T-helper 2 cell (primary cell): ENCODE measurements around the gene FMOD.
A peak's percentile ranks its signal among the peaks of the same experiment; 100 is the strongest.
"Not testable (repeated sequence)": the region's sequence is repeated elsewhere in the genome, so short reads cannot be mapped to it uniquely, and the experiment has no call there.

Experiments
- DNase-seq, 5 experiments: peaks; one replicate each; pipeline versions ENCODE4 v3.0.0 to v3.0.0-alpha.2; 2012 to 2022

FMOD gene

DNA sequence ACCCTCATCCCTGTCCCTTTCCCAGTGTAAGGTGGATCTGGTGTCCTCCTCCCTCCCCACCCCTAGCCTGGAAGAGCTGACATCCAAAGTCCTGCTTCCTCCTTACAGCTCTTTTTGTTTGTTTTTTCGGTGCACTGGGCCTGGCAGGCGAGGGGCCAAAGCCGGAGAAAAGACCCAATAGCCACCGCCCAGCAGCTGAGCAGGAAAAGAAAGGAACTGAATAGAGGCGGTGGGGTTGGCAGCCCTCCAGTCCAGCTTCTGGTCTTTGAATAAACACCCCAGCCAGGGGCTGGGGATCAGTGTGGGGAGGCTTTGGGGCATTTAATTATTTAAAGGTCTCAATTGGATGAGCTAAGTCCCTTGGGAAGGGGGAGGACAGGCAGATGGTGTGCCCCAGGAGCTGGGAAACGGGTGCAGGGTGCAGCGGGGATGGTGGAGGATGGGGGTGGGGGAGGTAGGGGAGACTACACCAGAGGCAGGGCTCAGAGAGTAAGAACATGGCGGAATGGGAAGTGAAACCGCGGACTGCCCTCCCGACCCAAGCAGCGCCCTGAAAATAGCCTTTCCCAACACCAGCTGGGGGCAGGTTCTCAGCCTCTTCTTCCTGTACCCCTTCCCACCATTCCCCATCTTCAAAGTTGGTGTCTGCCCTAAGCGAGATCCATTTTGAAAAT, 25.4 kb downstream of the FMOD start:
- no peak for DNase-seq

DNA sequence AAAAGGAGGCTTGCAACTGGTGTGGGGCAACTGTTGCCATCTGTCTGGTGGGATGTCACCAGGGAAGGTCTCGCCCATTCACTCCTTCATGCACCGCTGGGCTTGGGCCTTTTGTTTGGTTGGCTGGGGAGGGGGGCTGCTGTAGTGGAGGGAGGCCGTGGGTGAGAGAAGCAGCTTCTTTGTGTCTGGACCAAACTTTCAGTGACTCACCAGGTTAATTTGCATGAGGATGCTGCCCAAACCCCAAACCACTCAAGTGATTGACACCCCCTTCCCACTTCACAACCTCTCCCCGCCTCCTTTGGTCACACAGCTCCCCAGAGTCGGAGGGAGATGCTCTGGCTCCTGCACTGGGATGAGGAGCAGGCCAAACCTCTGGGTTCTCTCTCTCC, 25.9 kb downstream of the FMOD start:
- peak in 4 of 5 experiments; percentile 12 to 77 (median 50) for DNase-seq

DNA sequence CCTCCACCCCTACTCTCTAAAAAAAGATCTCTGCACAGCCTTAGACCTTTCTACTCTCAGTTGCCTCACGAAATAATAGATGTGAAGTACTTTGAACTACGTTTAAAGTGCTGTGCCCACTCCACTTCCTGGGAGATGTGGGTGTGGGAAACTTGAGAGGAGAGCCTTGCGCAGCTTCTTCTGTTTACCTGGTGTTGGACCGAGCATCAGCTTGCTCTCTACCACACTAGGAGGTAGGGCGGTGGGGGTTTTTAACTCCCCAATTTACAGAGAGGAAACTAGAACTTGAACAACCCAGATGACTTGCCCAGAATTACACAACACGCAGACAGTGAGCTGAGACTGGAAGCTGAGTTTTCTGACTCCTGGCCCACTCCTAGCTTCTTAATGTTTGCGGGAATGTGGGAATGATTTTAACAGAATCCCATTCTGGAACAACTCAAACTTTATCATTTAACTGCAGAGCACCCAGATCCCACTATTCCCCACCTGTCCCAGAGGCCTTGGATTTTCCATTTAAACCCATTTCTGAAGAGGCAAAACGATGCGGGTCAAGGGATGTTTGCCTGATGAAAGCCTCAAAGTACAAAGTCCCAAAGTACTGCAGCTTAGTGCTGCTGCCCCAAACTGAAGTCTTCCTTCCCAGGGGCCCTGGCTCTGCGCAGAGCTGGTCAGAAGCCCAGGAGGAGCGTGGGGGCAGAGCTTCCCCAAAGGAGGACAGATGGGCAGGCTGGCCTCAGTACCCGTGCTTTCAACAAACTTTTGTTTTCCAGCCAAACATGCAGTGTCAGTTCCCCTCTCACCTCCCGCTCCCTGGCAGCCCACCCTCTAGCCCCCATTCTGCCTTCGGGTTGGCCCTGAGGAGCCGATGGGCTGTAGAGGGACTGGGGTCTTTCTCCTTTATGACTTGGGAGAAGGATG, 26.6 kb downstream of the FMOD start:
- peak in 3 of 5 experiments; percentile 37 to 69 (median 59) for DNase-seq

DNA sequence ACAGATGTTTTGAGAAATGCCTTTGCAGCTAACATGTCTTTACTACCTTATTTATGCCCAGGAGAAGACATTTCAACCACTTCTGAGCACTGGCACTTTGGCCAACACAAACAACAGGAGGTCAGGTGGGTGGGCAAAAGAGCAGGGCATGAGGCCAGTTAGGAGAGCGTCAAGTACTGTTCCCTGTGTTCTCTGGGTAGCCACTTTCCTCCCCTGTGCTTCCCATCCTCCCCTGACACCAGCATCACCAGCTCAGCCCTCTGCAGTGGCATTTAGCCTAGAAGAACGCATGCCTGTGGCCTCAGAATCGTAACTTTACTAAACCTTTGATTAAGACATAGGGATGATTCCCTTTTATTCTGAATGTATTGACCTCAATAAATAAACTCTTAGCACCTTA, 27.3 kb downstream of the FMOD start:
- DNase-seq: no peak

DNA sequence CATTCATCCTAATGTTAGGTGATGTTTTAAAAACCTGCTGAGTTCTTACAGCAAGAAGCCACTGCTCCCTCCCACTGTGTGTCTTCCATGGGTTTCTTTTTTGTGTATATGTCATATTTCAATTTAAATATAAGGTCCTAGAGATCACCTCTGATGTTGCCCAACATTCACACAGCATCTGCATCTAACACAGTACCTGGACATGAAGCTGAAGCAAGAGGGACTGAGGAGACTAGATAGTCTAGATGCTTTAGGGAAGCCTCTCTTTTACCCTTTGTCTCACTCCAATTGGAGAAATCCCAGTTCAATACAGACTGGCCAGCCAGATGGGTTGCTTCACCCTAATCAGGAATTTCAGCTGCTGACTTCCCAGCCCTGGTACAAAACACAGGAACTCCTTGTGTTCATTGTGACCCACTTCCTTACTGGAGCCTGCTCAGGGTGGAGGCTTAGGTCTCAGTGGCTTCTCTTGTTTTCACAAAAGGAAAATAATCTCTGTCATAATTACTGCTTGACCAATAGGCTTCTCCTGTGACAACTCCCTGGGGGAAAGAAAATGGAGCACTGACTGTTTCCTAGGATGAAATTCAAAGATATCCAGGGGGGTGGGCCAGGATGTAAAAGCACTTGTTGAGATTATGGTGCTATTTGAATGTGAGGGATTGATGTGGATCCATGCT, 28.3 kb downstream of the FMOD start:
- DNase-seq: no peak

DNA sequence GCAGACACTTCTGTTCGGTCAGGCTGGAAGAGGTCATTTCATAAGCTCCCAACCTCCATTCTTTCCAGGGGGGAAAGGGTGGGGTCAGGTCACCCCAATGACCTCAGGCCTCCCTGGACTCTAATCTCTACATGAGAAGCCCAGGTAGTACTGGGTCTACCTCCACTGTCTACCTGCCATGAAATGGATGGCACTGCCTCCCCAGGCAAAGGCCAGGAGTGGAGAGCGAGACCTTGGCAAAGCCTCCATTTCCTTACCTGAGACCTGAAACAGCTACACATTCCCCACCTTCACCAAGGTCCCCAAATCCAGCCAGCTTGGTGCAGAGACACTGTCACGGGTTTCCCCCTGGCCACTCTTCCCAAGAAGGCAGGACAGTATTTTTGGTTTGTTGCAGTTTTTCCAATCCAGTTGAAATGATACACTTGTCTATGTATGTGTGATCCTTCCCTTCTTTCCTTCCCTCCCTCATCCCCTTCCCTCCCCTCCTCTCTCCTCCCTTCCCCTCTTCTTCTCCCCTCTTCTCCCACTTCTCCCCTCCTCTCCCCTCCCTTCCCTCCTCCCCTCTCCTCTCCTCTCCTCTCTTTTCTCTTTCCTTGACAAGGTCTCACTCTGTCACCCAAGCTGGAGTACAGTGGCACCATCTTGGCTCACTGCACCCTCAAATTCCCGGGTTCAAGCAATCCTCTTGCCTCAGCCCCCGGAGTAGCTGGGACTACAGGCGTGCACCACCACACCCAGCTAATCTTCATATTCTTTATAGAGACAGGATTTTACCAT, 29.5 kb downstream of the FMOD start:
- no peak for DNase-seq

DNA sequence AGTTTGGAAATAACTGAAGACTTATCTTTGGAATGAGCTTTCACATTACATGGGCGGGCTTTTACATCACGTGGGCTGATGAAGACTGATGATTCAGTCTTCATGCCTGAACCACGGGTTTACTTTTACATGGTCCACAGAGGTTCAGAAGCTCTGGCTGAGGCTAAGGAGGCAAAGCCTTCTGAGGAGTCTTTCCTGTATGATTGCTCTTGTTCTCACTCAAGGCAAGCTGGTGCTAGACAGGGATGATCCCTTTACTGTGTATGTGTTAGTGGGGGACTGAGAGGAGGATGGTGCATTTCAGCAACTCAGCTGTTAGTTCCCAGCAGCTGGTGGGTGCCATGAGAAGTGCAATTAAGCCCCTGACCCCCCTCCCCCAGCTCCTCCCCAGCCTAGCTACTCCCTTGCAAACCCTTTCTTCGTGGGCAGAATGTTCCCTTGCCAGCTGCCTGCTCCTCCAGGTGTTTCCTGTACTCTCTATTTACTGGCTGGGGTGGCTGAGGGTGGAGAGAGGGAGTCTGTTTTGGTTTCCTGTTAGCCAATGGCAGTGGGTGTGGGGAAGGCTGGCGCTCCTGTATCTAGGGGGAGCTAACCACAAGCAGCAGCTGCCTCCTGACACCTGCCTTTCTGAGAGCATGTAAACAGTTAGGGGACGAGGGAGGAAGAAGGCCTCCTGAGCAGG, 30.2 kb downstream of the FMOD start:
- peak in 4 of 5 experiments; percentile 24 to 93 (median 78) for DNase-seq

DNA sequence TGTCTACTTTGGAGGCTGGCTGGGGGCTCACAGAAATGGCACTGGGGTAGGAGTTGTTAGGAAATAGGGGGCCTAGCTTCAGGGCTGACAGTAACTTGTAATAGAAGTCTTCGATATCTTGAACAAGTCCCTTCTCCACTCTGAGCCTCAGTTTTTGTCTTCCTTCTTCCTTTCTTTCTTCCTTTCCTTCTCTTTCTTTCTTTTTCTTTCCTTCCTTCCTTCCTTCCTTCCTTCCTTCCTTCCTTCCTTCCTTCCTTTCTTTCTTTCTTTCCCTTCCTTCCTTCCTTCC, 32.7 kb downstream of the FMOD start:
- DNase-seq: no peak

DNA sequence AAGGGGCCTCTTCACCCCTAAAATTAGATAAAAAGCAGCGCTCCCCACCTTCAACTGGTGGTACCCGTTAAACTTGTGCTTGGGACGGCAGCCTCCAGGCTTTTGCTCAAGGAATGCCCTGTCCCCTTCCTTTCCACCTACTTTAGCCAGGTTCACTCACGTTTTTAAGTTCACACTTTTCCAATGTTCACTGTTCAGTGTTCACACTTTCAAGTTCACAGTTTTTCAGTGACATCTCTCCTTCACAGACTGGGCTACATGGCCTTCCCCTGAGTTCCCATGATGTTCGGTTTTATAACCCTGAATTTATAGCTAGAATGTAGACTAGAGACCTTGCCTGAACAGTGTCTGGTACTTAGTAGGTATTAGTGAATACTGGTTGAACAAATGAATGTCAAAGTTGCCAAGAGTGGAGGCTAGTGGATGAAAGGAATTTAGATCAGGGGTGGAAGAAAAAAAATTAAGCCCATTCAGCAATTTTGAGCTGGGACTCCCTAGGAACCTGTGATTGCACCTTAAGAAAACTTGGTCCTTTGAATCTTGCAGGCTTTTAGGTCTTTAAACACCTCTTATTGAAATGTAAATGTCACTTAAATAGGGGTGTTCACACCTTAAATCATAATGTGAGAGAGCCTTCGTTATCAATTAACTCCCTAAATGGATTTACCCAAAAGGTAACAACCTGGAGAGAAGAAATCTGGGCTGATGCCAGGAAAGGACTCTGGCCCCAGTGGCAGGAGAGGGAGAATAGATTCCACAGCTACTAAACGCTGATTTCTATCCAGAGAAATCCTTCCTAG, 33.3 kb downstream of the FMOD start:
- DNase-seq: no peak

DNA sequence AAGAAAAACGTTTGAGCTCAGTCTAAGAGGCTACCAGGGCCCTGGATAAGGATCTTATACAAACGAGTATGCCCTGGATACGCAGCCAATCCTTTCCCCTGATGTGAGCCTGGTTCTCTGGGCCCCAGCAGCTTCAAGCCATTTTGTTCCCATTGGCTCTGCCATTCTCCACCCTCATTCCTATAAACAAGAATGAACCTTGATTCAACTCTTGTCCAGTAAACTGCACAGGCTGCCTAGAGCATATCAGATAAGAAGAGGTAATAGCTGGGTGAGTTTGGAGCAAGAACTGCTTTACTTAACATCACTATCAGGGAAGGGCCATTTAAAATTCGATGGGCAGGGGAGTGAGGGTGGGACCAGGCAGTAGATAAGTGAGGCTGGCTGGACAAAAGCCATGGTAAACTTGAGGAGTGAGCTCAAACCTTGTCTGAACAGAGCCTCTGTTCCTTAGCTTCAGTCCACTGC, 34.3 kb downstream of the FMOD start:
- DNase-seq: no peak

DNA sequence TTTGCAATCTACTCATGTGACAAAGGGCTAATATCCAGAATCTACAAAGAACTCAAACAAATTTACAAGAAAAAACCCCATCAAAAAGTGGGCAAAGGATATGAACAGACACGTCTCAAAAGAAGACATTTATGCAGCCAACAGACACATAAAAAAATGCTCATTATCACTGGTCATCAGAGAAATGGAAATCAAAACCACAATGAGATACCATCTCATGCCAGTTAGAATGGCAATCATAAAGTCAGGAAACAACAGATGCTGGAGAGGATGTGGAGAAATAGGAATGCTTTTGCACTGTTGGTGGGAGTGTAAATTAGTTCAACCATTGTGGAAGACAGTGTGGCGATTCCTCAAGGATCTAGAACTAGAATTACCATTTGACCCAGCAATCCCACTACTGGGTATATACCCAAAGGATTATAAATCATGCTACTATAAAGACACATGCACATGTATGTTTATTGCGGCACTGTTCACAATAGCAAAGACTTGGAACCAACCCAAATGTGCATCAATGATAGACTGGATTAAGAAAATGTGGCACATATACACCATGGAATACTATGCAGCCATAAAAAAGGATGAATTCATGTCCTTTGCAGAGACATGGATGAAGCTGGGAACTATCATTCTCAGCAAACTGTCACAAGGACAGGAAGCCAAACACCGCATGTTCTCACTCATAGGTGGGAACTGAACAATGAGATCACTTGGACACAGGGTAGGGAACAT, 36.7 kb downstream of the FMOD start:
- not testable (repeated sequence) for DNase-seq

DNA sequence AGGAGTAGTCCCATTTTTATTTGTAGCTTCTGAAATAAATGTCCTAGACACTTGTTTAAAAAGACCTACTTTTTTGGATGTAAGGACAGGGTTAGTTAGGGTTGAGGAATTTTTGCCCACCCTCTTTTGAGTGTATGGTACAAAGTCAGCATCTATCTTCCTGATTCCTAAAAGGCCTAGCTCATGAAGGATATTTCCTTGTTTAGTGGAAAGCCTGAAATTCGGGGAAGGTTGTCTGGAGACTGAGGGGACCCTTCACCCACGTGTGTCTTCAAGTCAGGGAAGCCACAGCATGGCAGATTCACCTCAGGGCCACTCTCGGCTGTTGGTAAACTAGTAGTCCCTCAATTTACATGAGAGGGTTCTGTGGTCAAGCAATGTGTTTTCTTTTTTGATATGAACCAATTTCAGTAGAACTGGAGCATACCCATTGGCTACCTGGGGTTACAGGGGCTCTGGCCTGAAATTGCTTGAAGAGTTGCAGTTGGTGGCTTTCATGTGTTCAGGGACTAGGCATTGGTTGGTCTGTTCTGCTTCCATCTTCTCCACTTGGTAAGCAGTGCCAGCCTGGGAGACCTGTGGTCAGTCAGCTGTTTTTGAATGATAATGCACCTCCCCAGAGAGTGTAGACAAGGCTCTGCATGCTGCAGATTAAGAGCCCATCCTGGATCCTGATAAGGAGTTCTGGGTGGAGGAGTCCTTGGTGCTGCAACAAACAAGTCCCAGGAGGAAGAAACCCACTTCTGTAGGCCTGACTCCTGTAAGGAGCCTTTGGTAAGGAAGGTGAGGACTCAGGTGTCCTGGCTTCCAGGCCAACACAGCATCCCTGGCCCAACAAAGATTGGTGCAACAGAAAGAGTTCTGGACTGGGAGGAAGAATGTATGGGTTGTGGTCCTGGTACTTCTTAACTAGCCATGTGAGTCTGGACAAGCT, 39.3 kb downstream of the FMOD start:
- no peak for DNase-seq

DNA sequence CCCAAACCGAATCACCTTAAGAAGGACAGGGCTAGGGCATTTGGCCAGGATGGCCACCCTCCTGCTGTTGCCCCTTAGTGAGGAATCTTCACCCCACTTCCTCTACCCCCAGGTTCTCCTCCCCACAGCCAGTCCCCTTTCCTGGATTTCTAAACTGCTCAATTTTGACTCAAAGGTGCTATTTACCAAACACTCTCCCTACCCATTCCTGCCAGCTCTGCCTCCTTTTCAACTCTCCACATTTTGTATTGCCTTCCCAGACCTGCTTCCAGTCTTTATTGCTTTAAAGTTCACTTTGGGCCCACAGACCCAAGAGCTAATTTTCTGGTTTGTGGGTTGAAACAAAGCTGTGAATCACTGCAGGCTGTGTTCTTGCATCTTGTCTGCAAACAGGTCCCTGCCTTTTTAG, 42.0 kb downstream of the FMOD start:
- no peak for DNase-seq

DNA sequence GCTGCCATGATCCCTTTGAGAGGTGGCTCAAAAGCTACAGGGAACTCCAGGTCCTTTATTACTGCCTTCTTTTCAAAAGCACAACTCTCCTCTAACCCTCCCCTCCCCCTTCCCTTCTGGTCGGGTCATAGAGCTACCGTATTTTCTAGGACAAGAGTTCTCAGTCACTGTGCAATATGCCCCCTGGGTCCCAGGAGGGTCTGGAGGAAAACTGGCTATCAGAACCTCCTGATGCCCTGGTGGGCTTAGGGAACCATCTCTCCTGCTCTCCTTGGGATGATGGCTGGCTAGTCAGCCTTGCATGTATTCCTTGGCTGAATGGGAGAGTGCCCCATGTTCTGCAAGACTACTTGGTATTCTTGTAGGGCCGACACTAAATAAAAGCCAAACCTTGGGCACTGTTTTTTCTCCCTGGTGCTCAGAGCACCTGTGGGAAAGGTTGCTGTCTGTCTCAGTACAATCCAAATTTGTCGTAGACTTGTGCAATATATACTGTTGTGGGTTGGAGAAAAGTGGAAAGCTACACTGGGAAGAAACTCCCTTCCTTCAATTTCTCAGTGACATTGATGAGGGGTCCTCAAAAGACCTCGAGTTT, 42.5 kb downstream of the FMOD start:
- DNase-seq: no peak

DNA sequence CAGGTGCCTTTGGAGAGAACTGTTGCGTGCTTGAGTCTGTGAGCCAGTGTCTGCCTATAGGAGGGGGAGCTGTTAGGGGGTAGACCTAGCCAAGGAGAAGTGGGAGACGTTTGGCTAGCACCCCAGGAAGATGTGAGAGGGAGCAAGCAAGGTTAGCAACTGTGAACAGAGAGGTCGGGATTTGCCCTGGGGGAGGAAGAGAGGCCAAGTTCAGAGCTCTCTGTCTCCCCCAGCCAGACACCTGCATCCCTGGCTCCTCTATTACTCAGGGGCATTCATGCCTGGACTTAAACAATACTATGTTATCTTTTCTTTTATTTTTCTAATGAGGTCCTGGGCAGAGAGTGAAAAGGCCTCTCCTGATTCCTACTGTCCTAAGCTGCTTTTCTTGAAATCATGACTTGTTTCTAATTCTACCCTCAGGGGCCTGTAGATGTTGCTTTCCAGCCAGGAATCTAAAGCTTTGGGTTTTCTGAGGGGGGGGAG, 43.2 kb downstream of the FMOD start:
- no peak for DNase-seq

DNA sequence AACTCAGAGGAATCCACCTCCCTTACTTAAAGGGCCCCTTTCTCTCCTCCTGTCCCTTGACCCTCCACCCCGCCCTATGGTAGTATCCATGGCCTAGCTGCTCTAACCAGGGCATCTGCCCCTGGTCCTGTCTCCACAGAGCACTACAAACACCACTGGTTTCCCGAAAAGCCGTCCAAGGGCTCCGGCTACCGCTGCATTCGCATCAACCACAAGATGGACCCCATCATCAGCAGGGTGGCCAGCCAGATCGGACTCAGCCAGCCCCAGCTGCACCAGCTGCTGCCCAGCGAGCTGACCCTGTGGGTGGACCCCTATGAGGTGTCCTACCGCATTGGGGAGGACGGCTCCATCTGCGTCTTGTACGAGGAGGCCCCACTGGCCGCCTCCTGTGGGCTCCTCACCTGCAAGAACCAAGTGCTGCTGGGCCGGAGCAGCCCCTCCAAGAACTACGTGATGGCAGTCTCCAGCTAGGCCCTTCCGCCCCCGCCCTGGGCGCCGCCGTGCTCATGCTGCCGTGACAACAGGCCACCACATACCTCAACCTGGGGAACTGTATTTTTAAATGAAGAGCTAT, 43.9 kb downstream of the FMOD start:
- DNase-seq: peak in 3 of 5 experiments; percentile 20 to 78 (median 39)

DNA sequence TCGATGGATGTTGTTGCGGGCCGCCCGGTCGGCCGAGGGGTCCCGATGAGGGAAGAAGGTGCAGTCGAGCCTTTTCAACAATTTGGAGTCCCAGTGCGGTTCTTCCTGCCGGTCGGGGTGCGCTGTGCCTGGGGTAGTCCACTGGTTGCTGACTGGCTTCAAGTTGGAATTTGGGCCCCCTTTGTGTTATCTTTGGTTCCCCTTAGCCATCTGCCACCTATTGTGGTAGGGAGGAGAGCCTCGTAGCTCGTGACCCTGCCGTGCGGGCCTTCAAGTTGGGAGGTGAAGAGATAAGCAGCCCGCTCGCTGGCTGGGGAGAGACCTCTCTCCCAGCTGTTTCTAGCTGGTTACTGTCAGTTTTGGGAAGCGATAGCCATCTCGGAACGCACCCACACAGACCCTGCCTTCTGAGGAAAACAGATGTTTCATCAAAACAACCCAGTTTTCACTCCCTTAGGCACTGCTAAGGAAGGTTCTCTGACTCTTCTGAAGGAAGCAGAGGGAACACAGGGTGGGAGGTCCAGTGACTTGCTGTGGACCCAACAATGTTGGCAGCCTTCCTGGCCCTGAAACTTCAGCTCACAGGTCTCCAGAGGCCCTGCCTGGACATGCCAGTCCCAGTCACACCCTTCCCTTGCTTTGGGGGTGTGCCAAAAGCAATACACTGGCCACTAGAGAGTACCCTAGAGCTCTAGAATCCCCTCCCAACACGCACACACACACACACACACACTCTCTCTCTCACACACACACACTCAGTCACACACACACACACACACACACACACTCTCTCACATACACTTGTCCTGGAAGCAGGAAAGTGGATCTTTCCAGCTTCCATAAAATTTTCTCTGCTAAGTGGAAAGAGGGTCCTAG, 44.6 kb downstream of the FMOD start:
- DNase-seq: peak in 2 of 5 experiments; percentile 17 to 78

DNA sequence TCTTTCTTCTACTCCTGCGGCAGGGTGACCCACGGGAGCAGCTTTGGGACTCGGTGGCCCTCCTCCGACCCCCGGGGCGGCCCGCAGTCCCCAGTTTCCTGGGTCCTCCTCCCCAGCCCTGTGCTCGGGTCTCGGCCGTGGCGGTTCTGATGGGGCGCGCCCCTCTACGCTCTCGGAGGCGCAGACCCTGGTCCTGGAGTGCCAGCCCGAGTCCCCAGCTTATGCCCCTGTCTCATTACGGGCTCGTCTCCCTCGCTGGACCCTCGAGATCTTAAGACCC, 45.2 kb downstream of the FMOD start:
- DNase-seq: no peak
